AG09309 (cell line): ENCODE results near the gene PCNX4.

ENCODE experiments used
- DNase-seq: peaks from one replicate; pipeline ENCODE4 v3.0.0-alpha.2; 2010; ENCODE audit warnings: low read depth
- H3K4me3 ChIP-seq: 2 replicates; pipeline ENCODE4 v1.5.1; 2011; ENCODE audit warnings: mild to moderate bottlenecking, low read depth, low read length, moderate library complexity; ENCODE audit not compliant: control insufficient read depth
- TF ChIP-seq, protein P1 (sequence below): IDR thresholded peaks from 2 replicates; pipeline ENCODE4 v1.5.1; 2011; ENCODE audit warnings: mild to moderate bottlenecking, low read depth, low read length, inconsistent platforms; ENCODE audit not compliant: insufficient read depth, control insufficient read depth; ENCODE audit errors: missing control alignments

PCNX4 gene

DNA sequence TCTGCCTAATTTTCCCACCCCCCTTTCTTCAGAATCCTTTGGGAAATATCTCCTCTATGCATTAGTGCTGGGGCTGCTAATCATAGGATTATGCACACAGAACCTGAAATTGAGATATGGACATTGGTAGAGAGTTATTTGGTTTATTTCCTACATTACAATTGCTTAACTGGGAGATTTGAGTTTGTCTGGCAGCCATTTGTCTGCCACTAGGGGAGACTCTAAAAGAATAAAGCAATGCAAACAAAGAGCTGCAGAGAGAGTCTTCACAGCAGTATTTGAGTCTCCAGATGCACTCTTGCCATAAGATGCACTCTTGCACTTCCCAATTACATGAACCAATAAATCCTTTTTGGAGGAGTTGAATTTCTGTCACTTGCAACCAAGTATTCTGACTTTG, 12.0 kb upstream of the PCNX4 start:
- DNase-seq: no peak
- TF ChIP-seq, protein P1, sequence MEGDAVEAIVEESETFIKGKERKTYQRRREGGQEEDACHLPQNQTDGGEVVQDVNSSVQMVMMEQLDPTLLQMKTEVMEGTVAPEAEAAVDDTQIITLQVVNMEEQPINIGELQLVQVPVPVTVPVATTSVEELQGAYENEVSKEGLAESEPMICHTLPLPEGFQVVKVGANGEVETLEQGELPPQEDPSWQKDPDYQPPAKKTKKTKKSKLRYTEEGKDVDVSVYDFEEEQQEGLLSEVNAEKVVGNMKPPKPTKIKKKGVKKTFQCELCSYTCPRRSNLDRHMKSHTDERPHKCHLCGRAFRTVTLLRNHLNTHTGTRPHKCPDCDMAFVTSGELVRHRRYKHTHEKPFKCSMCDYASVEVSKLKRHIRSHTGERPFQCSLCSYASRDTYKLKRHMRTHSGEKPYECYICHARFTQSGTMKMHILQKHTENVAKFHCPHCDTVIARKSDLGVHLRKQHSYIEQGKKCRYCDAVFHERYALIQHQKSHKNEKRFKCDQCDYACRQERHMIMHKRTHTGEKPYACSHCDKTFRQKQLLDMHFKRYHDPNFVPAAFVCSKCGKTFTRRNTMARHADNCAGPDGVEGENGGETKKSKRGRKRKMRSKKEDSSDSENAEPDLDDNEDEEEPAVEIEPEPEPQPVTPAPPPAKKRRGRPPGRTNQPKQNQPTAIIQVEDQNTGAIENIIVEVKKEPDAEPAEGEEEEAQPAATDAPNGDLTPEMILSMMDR: no peak
- no peak overlapping the region for H3K4me3 ChIP-seq

DNA sequence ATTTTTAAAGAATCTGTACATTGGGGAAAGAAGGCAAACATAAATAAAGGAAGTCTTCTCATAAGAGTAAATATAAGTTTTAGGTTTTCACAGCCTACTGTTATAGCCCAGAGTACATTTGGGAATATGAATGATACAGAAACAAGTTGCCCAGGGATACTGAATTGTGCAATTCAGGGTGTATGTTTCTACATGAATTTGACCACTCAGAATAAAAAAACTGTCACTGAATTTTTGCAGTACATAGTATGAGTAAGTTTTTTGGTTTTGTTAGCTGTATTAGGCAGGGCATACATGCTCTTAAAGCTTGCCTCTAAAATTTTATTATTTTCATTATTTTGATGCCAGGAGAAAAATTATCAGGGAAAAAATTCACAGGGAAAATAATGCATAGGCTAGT, 6.6 kb upstream of the PCNX4 start:
- no peak for DNase-seq
- TF ChIP-seq, protein P1: no peak
- no peak overlapping the region for H3K4me3 ChIP-seq

DNA sequence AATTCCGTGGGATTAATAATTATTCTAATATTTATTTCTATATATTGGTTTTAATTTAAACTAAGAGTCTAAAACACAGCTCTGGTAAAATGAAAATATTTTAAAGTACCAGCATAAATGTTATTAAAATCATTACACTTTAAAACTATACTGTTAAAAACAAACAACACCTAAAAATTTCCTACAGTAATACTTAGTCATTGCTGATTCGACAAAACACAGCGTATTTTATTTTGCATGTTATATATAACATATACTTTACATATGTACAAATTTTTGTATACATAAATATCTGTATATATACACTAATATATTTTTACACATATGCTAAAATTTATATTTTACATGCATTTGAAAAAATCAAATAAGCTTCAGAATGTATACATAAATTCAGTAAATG, 6.0 kb upstream of the PCNX4 start:
- TF ChIP-seq, protein P1: no peak
- no peak for DNase-seq
- H3K4me3 ChIP-seq: no peak overlapping the region

DNA sequence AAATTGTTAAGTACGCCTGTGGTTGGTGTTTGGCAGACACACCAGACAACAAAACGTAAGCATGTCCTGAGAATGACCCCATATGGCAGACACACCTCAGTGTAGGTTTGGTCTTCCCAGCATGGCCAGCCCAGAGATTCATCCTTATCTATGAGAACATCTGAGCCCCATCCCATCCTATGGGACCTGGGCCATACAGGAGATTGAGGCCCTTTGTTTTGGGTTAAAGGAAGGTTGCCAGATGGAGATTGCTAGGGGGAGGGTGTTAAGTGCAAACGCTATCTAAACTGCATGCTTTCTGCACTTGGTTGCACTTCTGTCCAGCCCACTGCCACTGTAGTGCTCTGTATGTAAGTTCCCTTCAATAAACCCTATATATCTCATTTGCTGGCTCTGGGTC, 4.1 kb upstream of the PCNX4 start:
- H3K4me3 ChIP-seq: no peak overlapping the region
- TF ChIP-seq, protein P1: no peak
- no peak for DNase-seq

DNA sequence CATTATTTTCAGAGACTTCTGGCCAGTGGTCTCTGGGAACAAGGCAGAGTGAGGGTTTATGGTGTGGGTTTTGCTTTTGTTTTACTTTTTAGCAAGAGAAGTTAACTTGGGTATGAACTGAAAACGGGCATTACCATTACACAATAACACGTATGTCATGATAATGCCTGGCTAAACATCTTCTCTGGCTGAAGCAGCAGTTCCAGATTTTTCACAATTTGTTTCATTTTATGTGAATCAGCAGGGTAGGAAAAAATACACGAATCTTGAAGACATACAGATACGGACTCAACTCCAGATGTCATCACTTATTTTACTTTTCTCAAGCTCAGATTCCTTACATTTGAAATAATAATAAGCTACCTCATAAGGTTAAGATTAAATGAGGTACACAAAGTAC, 2.5 kb upstream of the PCNX4 start:
- DNase-seq: no peak
- H3K4me3 ChIP-seq: no peak overlapping the region
- TF ChIP-seq, protein P1: no peak

DNA sequence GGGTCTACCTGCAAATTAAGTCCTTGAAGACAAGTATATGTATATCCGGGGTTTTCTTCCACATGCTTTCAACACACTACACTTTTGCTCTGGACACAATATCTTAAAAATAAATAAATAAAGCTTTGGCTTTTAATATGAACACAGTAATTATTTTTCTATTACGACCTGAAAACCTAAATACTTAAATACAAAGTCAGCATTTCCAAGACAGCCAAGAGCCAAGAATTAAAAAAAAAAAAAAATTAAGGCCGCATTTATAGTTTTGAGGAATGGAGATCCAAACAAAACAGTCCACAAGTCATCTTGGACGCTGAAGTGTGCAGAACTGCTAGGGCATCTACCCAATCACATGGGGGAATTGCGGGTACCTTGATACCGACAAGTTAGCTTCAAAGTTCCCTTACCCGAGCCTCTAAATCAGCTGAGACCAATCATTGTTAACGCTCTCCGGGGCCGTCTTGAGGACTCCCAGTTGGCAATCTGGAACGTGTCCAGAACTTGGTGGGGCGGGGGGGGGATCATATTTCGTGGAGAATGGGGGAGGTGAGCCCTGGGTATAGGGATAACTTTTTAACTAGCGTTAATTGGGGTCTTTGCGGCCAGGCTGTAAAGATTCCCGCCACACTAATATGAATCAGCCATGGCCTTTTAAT, 731 bp upstream of the PCNX4 start:
- DNase-seq: no peak
- TF ChIP-seq, protein P1: no peak
- peak overlapping the region; percentile 92 for H3K4me3 ChIP-seq
